Measurements from ENCODE around the gene ELMO3.

ELMO3 gene

DNA sequence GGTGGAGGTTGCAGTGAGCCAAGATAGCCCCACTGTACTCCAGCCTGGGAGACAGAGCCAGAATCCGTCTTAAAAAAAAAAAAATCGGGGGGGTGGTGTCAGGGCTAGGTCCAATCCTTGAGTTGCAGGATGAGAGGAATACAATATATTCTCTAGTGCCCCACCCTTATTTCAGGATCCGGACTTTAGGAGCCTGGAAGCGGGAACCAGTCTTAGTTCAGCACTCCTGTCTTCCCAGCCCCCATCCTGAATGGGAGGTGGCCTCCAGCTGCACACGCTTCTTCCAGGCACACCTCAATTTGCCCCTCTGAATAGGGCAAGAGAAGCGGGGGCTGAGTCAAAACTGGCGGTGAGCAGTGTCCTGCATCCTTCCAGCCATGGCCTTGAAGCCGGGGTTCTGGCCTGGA, 46.7 kb downstream of the ELMO3 start:
- Histone ChIP-seq H4K91ac (ENCODE audit: low read depth, low read length, poor library complexity) (no peak overlapping the region), H3K14ac (ENCODE audit: low read length) (no peak overlapping the region), H2AK5ac (ENCODE audit: low read depth, low read length) (no peak overlapping the region), H3K79me1 (ENCODE audit: low read depth, low read length) (no peaks in the 10 kb centered on the region), H2BK5ac (ENCODE audit: low read length) (peak overlapping the region; percentile 57), H3K27me3 (ENCODE audit: control insufficient read depth in 3 of 3, insufficient read depth in 3 of 3, low read depth in 1 of 3, low read length in 3 of 3) (peaks cover 0 to 29% (median 7%) of the 10 kb centered on the region in 3 experiments), H3K18ac (ENCODE audit: low read length) (peak overlapping the region; percentile 24), H3K23ac (ENCODE audit: low read depth, low read length, poor library complexity) (peak overlapping the region; percentile 99), H3K27ac (replicated peaks; ENCODE audit: low read length) (peak overlapping the region; percentile 74), H2AFZ (ENCODE audit: low read length) (peak overlapping the region; percentile 96), H2BK15ac (ENCODE audit: low read length) (no peak overlapping the region), H3K4me2 (ENCODE audit: insufficient read depth, low read length, poor library complexity, severe bottlenecking) (peak overlapping the region; percentile 98), H2BK12ac (ENCODE audit: low read length) (no peak overlapping the region), H3K9ac (ENCODE audit: low read depth, low read length, poor library complexity) (peak overlapping the region; percentile 82), H3K9me3 (replicated peaks in 1 of 2; ENCODE audit: control insufficient read depth in 2 of 2, insufficient read depth in 1 of 2, low read depth in 1 of 2, low read length in 2 of 2) (no peaks in the 10 kb centered on the region), H3K4me1 (ENCODE audit: control insufficient read depth in 2 of 2, insufficient read depth in 1 of 2, low read depth in 1 of 2, low read length in 2 of 2) (peaks cover 30 to 33% of the 10 kb centered on the region in 2 donors), H3K4ac (ENCODE audit: low read length) (no peak overlapping the region), H3K36me3 (replicated peaks in 1 of 2; ENCODE audit: control insufficient read depth in 2 of 2, insufficient read depth in 2 of 2, low read length in 2 of 2) (no peaks in the 10 kb centered on the region), H2BK120ac (ENCODE audit: low read depth, low read length) (no peak overlapping the region), H4K8ac (ENCODE audit: low read depth, low read length) (no peak overlapping the region), H3K4me3 (ENCODE audit: low read length in 2 of 2) (peak overlapping the region; percentile 86 to 93)
- DNase-seq (ENCODE audit: low spot score): no peak
- no CpG with 5 or more reads among the region's 8 CpGs for whole genome bisulfite sequencing, 2 donors (ENCODE audit: extremely low coverage in 2 of 2, insufficient read length in 2 of 2, insufficient replicate concordance in 1 of 2)

DNA sequence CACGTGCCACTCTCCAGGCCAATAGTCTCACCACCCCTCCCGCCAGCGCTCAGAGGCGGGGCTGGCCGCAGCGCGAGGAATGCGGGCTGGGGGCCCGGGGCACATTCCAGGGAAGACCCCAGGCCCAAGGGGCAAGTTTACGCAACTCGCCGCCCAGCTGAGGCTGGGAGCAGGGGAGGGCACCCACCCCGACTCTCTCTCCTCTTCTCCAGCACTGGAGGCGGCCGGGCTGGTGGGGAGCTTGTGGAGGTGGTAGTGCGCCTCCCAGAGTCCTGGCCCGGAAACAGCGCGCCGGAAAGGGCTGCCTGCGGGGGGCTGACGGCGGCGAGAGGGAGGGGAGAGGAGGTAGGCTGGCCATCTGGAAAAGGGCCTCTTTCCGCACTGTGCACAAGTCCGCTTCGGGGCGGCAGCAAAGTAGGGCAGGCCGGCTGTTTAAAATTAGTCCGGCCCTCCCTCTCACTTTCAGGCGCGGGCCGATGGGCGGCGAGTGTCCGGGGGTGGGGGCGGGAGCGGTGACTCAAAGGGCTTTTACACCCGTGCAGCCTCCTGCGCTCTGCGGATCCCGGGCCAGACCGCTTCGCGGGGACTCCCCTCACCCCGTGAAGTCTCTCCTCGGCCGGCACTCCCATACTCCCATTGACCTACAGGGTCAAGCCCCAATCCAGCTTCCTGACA, 47.3 kb downstream of the ELMO3 start:
- DNase-seq (ENCODE audit: low spot score): peak; percentile 78
- peaks cover 30 to 31% of the 10 kb centered on the region in 2 donors for H3K4me1 ChIP-seq (ENCODE audit: control insufficient read depth in 2 of 2, insufficient read depth in 1 of 2, low read depth in 1 of 2, low read length in 2 of 2)
- no peak overlapping the region for H2BK12ac ChIP-seq (ENCODE audit: low read length)
- WGBS, 2 donors (ENCODE audit: extremely low coverage in 2 of 2, insufficient read length in 2 of 2, insufficient replicate concordance in 1 of 2): no CpG with 5 or more reads among the region's 48 CpGs
- peak overlapping the region; percentile 77 for H2AK5ac ChIP-seq (ENCODE audit: low read depth, low read length)
- H2BK5ac ChIP-seq (ENCODE audit: low read length): peak overlapping the region; percentile 57
- peak overlapping the region; percentile 86 to 93 for H3K4me3 ChIP-seq (ENCODE audit: low read length in 2 of 2)
- H3K9ac ChIP-seq (ENCODE audit: low read depth, low read length, poor library complexity): peak overlapping the region; percentile 82
- H3K27ac ChIP-seq (replicated peaks; ENCODE audit: low read length): peak overlapping the region; percentile 74
- peak overlapping the region; percentile 98 for H3K4me2 ChIP-seq (ENCODE audit: insufficient read depth, low read length, poor library complexity, severe bottlenecking)
- H3K18ac ChIP-seq (ENCODE audit: low read length): peak overlapping the region; percentile 98
- H3K9me3 ChIP-seq (replicated peaks in 1 of 2; ENCODE audit: control insufficient read depth in 2 of 2, insufficient read depth in 1 of 2, low read depth in 1 of 2, low read length in 2 of 2): no peaks in the 10 kb centered on the region
- H4K91ac ChIP-seq (ENCODE audit: low read depth, low read length, poor library complexity): no peak overlapping the region
- no peak overlapping the region for H3K14ac ChIP-seq (ENCODE audit: low read length)
- H3K23ac ChIP-seq (ENCODE audit: low read depth, low read length, poor library complexity): peak overlapping the region; percentile 99
- H2AFZ ChIP-seq (ENCODE audit: low read length): peak overlapping the region; percentile 96
- H3K27me3 ChIP-seq (ENCODE audit: control insufficient read depth in 3 of 3, insufficient read depth in 3 of 3, low read depth in 1 of 3, low read length in 3 of 3): peaks cover 0 to 30% (median 7%) of the 10 kb centered on the region in 3 experiments
- peak overlapping the region; percentile 82 for H2BK15ac ChIP-seq (ENCODE audit: low read length)
- H2BK120ac ChIP-seq (ENCODE audit: low read depth, low read length): no peak overlapping the region
- H4K8ac ChIP-seq (ENCODE audit: low read depth, low read length): peak overlapping the region; percentile 6
- no peak overlapping the region for H3K4ac ChIP-seq (ENCODE audit: low read length)
- no peaks in the 10 kb centered on the region for H3K36me3 ChIP-seq (replicated peaks in 1 of 2; ENCODE audit: control insufficient read depth in 2 of 2, insufficient read depth in 2 of 2, low read length in 2 of 2)
- no peaks in the 10 kb centered on the region for H3K79me1 ChIP-seq (ENCODE audit: low read depth, low read length)

- Histone ChIP-seq H3K14ac (ENCODE audit: low read length) (peak overlapping the region; percentile 75), H3K9me3 (replicated peaks in 1 of 2; ENCODE audit: control insufficient read depth in 2 of 2, insufficient read depth in 1 of 2, low read depth in 1 of 2, low read length in 2 of 2) (no peaks in the 10 kb centered on the region), H2BK15ac (ENCODE audit: low read length) (peak overlapping the region; percentile 82), H3K27ac (replicated peaks; ENCODE audit: low read length) (peak overlapping the region; percentile 74), H3K4me1 (ENCODE audit: control insufficient read depth in 2 of 2, insufficient read depth in 1 of 2, low read depth in 1 of 2, low read length in 2 of 2) (peaks cover 27 to 29% of the 10 kb centered on the region in 2 donors), H3K4me3 (ENCODE audit: low read length in 2 of 2) (peak overlapping the region; percentile 86 to 93), H3K36me3 (replicated peaks in 1 of 2; ENCODE audit: control insufficient read depth in 2 of 2, insufficient read depth in 2 of 2, low read length in 2 of 2) (no peaks in the 10 kb centered on the region), H3K18ac (ENCODE audit: low read length) (peak overlapping the region; percentile 98), H4K8ac (ENCODE audit: low read depth, low read length) (no peak overlapping the region), H3K4me2 (ENCODE audit: insufficient read depth, low read length, poor library complexity, severe bottlenecking) (peak overlapping the region; percentile 98), H3K27me3 (ENCODE audit: control insufficient read depth in 3 of 3, insufficient read depth in 3 of 3, low read depth in 1 of 3, low read length in 3 of 3) (peaks cover 0 to 30% (median 7%) of the 10 kb centered on the region in 3 experiments), H3K9ac (ENCODE audit: low read depth, low read length, poor library complexity) (peak overlapping the region; percentile 88), H2BK5ac (ENCODE audit: low read length) (peak overlapping the region; percentile 57), H3K79me1 (ENCODE audit: low read depth, low read length) (no peaks in the 10 kb centered on the region), H4K91ac (ENCODE audit: low read depth, low read length, poor library complexity) (no peak overlapping the region), H2BK120ac (ENCODE audit: low read depth, low read length) (no peak overlapping the region), H3K4ac (ENCODE audit: low read length) (no peak overlapping the region), H2BK12ac (ENCODE audit: low read length) (peak overlapping the region; percentile 79), H3K23ac (ENCODE audit: low read depth, low read length, poor library complexity) (peak overlapping the region; percentile 99), H2AK5ac (ENCODE audit: low read depth, low read length) (peak overlapping the region; percentile 77), H2AFZ (ENCODE audit: low read length) (peak overlapping the region; percentile 96)
- no CpG with 5 or more reads among the region's 26 CpGs for WGBS, 2 donors (ENCODE audit: extremely low coverage in 2 of 2, insufficient read length in 2 of 2, insufficient replicate concordance in 1 of 2)
- no peak for DNase-seq (ENCODE audit: low spot score)
These were observed 47.8 kb downstream of the ELMO3 start for GRCh38 chr16:67246756-67247191.
